Suprapubic skin (tissue), 3 donors: ENCODE results near the gene TYR.
"Not testable (repeated sequence)": the region's sequence is repeated elsewhere in the genome, so short reads cannot be mapped to it uniquely, and the experiment has no call there.

Source experiments
- CTCF ChIP-seq, 2 donors: fragments of 200-600 bp in 1 of 2; fragments of 450-650 bp in 1 of 2; sonication (generic) in 1 of 2; IDR thresholded peaks; one replicate each; pipeline ENCODE4 v1.5.1; 2016 to 2019; ENCODE audit warnings: antibody characterized with exemption in 2 of 2, mild to moderate bottlenecking in 1 of 2, moderate library complexity in 1 of 2
- POLR2AphosphoS5 ChIP-seq, 3 donors: sonication (generic); formaldehyde crosslinking; IDR thresholded peaks; one replicate each; pipeline ENCODE4 v1.6.1; 2017; ENCODE audit warnings: antibody characterized with exemption in 3 of 3

GRCh38 chr11:89247007-89247406 lies 69.3 kb downstream of the TYR start:
- not testable (repeated sequence) for TF ChIP-seq CTCF, POLR2AphosphoS5 (IDR thresholded peaks at IDR 0.05)
